Keratinocyte (primary cell): ENCODE results near the gene TRPM3. TPM values are rescaled to one million over a fixed set of nuclear protein-coding genes. Genes with fewer than 3 reads are reported as not detected.

ENCODE experiments used
- DNase-seq: peaks from one replicate; pipeline ENCODE4 v3.0.0-alpha.2; 2011; ENCODE audit warnings: low read depth, missing footprints, low spot score
- FAIRE-seq: peaks from 2 replicates; lab custom pipeline; 2011; peaks lifted over from hg19 to GRCh38; lab: Jason Lieb, UNC
- H2AFZ ChIP-seq: 2 replicates; pipeline ENCODE4 v1.6.0; 2012; ENCODE audit warnings: low read length, control low read depth, inconsistent platforms; ENCODE audit not compliant: control insufficient read depth
- H3K27ac ChIP-seq: 2 replicates; pipeline ENCODE4 v1.5.1; 2011; ENCODE audit warnings: low read length; ENCODE audit not compliant: control insufficient read depth, insufficient read depth
- H3K27me3 ChIP-seq: 3 replicates; pipeline ENCODE4 v1.6.0; 2011; ENCODE audit warnings: low read length; ENCODE audit not compliant: control insufficient read depth, insufficient read depth; ENCODE audit errors: extremely low read depth
- H3K36me3 ChIP-seq, 2 experiments: 2 replicates in 1 of 2; 3 replicates in 1 of 2; pipeline ENCODE4 v1.5.1; 2011; ENCODE audit warnings: low read length in 2 of 2, mild to moderate bottlenecking in 1 of 2; ENCODE audit not compliant: control insufficient read depth in 2 of 2, insufficient read depth in 2 of 2; ENCODE audit errors: extremely low read depth in 1 of 2
- H3K4me1 ChIP-seq: 3 replicates; pipeline ENCODE4 v1.5.1; 2011; ENCODE audit warnings: low read length; ENCODE audit not compliant: control insufficient read depth, insufficient read depth; ENCODE audit errors: extremely low read depth
- H3K4me2 ChIP-seq: 3 replicates; pipeline ENCODE4 v1.6.0; 2011; ENCODE audit warnings: low read depth, low read length; ENCODE audit not compliant: control insufficient read depth, insufficient read depth; ENCODE audit errors: extremely low read depth
- H3K4me3 ChIP-seq, 3 experiments: fragments of 200-600 bp in 1 of 3; sonication (generic) in 1 of 3; 2 replicates in 2 of 3; 3 replicates in 1 of 3; pipeline ENCODE4 v1.5.1; 2011 to 2016; ENCODE audit warnings: low read length in 3 of 3, mild to moderate bottlenecking in 3 of 3, control low read depth in 2 of 3, inconsistent platforms in 1 of 3, low read depth in 1 of 3, mixed read lengths in 1 of 3, mixed run types in 1 of 3, moderate library complexity in 1 of 3; ENCODE audit not compliant: control insufficient read depth in 2 of 3, insufficient read depth in 2 of 3; ENCODE audit errors: extremely low read depth in 1 of 3
- H3K79me2 ChIP-seq: 2 replicates; pipeline ENCODE4 v1.6.0; 2012; ENCODE audit warnings: low read length; ENCODE audit not compliant: control insufficient read depth, insufficient read depth
- H3K9ac ChIP-seq: 3 replicates; pipeline ENCODE4 v1.6.0; 2011; ENCODE audit warnings: low read length; ENCODE audit not compliant: control insufficient read depth, insufficient read depth; ENCODE audit errors: extremely low read depth
- H3K9me1 ChIP-seq: 3 replicates; pipeline ENCODE4 v1.6.0; 2011; ENCODE audit warnings: low read length; ENCODE audit not compliant: control insufficient read depth, insufficient read depth; ENCODE audit errors: extremely low read depth
- H3K9me3 ChIP-seq: 2 replicates; pipeline ENCODE4 v1.5.1; 2012; ENCODE audit warnings: low read depth, low read length; ENCODE audit not compliant: control insufficient read depth
- H4K20me1 ChIP-seq: 3 replicates; pipeline ENCODE4 v1.6.0; 2011; ENCODE audit warnings: low read length; ENCODE audit not compliant: control insufficient read depth, insufficient read depth; ENCODE audit errors: extremely low read depth
- CTCF ChIP-seq, 3 experiments: IDR thresholded peaks in 1 of 3; conservative IDR thresholded peaks in 1 of 3; optimal IDR thresholded peaks in 1 of 3; 2 replicates in 2 of 3; 3 replicates in 1 of 3; pipeline versions ENCODE3 to v1.5.1; 2011; ENCODE audit warnings: low read length in 3 of 3, mild to moderate bottlenecking in 3 of 3, moderate library complexity in 2 of 3, control low read depth in 1 of 3, inconsistent platforms in 1 of 3; ENCODE audit not compliant: insufficient read depth in 2 of 3; ENCODE audit errors: extremely low read depth in 1 of 3
- EZH2 ChIP-seq: IDR thresholded peaks from one replicate; pipeline ENCODE4 v1.6.1; 2012; ENCODE audit warnings: inconsistent platforms, mild to moderate bottlenecking, low read length, moderate library complexity
- dilution Hi-C: fragments of 300-500 bp; cut with MboI; formaldehyde crosslinking; loops from one replicate; pipeline ENCODE4 v1.7.0; 2020; ENCODE audit warnings: low sequenced_read_pairs; ENCODE audit not compliant: extremely low pct_ligation_motif_present
- polyA plus RNA-seq, 5 experiments: library from polyadenylated mRNA; depleted of rRNA in 3 of 5; stranded (reverse) in 3 of 5; stranded (forward) in 1 of 5; unstranded in 1 of 5; fragments of >200 nt; gene quantifications; 1 replicate in 1 of 5; 2 replicates in 3 of 5; 3 replicates in 1 of 5; pipeline versions ENCODE4 v1.2.1 to v1.2.3, GENCODE V29; 2011 to 2012; ENCODE audit warnings: missing spikeins in 2 of 5, low read depth in 1 of 5, low replicate concordance in 1 of 5

The TRPM3 gene
- polyA plus RNA-seq, 1 donor (not counting 4 experiments of a cell fraction or from before 2014, with no cell fraction given) = 0.03 TPM

DNA sequence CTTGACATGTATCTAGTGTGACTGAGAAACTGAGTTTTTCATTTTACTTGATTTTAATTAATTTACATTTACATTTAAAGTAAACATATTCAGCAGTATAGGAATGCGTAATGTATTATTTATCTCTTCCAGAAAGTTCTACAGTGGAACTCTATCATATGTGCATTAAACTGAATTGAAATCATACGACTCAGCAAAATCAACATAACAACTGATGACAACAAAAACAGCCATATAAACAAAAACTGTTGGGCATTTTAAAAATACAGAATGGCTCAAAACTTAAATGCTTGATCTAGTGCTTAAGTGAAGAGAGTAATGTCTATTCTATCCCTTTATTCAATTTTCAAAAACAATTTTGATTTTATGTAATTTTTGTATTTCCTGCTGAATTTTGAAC is 134.4 kb downstream of the TRPM3 start:
- no peaks in the 10 kb centered on the region for H3K36me3 ChIP-seq
- H3K27ac ChIP-seq = no peak overlapping the region
- H3K9ac ChIP-seq = no peak overlapping the region
- dilution Hi-C loops = no loop called here
- H2AFZ ChIP-seq = no peak overlapping the region
- DNase-seq (no peak), FAIRE-seq (no peak)
- no peaks in the 10 kb centered on the region for H3K9me3 ChIP-seq
- no peaks in the 10 kb centered on the region for H3K4me1 ChIP-seq
- H3K79me2 ChIP-seq = no peaks in the 10 kb centered on the region
- no peak overlapping the region for H3K4me3 ChIP-seq
- no peak for TF ChIP-seq CTCF (optimal IDR thresholded peaks at IDR 0.05 in 1 of 3, IDR thresholded peaks at IDR 0.05 in 1 of 3, conservative IDR thresholded peaks at IDR 0.05 in 1 of 3; ENCODE audit: extremely low read depth in 1 of 3, insufficient read depth in 2 of 3, low read length in 3 of 3)
- no peak for TF ChIP-seq EZH2
- no peak overlapping the region for H3K4me2 ChIP-seq
- no peaks in the 10 kb centered on the region for H3K9me1 ChIP-seq
- no peaks in the 10 kb centered on the region for H4K20me1 ChIP-seq
- no peaks in the 10 kb centered on the region for H3K27me3 ChIP-seq

DNA sequence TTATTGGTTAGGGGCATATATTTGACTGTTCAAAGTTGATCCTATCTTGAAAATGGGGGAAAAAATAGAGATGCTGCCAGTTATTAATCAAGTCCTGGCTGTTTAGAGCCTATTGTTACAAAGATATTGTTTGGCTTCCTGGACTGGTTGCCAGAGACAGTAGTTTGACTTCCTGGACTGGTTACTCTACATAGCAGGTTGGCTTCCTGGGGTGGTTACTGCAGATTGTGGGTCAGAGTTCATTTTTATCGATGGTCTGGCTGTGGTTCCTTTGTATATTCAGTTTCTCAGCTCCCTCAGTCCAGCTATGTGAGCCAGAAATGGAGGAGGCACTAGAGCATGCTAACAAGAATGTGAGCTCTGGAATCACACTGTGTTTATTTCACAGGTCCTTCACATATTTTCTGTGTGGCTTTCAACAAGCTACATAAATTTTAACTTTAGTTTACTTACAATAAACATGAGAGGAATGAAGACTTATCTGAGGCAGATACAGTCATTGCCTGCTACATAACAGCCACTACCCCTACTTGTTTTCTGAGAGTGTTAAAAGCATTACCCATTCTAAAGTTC is 137.6 kb downstream of the TRPM3 start:
- H3K4me3 ChIP-seq = no peak overlapping the region
- DNase-seq = no peak
- no peaks in the 10 kb centered on the region for H3K79me2 ChIP-seq
- no peak overlapping the region for H3K27ac ChIP-seq
- H4K20me1 ChIP-seq = no peaks in the 10 kb centered on the region
- H3K27me3 ChIP-seq = no peaks in the 10 kb centered on the region
- H3K9me3 ChIP-seq = no peaks in the 10 kb centered on the region
- H3K36me3 ChIP-seq = no peaks in the 10 kb centered on the region
- H3K4me2 ChIP-seq = no peak overlapping the region
- H2AFZ ChIP-seq = no peak overlapping the region
- dilution Hi-C loops = no loop called here
- H3K4me1 ChIP-seq = no peaks in the 10 kb centered on the region
- H3K9me1 ChIP-seq = no peaks in the 10 kb centered on the region
- no peak for TF ChIP-seq EZH2
- no peak for TF ChIP-seq CTCF (optimal IDR thresholded peaks at IDR 0.05 in 1 of 3, IDR thresholded peaks at IDR 0.05 in 1 of 3, conservative IDR thresholded peaks at IDR 0.05 in 1 of 3; ENCODE audit: extremely low read depth in 1 of 3, insufficient read depth in 2 of 3, low read length in 3 of 3)
- no peak for FAIRE-seq
- no peak overlapping the region for H3K9ac ChIP-seq
